SIG-M5 (cell line): ENCODE results near the gene WDR54.
"Not testable (repeated sequence)": the region's sequence is repeated elsewhere in the genome, so short reads cannot be mapped to it uniquely, and the experiment has no call there.

Source experiments
- DNase-seq: peaks from one replicate; lab custom pipeline; 2025; lab: John Stamatoyannopoulos, UW

The WDR54 gene

DNA sequence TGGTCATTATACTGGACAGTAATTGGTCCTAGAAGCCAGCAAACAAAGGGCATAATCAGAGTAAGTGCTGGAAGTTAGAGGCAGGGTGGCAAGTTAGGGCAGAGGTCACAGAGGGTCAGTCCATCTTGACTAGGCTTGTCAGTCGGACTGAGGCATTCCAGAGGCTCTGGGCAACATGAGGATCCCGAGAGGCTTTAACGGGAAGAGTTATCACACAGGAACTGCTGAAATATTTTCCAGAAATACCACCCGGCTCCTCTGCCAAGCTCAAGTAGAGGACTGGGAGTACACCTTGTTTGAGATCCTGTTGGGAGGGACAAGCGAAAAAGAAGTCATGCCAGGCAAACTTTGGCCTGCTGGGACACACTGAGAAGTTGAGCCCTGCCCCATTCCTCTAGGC lies 13.8 kb upstream of the WDR54 start:
- DNase-seq: no peak

DNA sequence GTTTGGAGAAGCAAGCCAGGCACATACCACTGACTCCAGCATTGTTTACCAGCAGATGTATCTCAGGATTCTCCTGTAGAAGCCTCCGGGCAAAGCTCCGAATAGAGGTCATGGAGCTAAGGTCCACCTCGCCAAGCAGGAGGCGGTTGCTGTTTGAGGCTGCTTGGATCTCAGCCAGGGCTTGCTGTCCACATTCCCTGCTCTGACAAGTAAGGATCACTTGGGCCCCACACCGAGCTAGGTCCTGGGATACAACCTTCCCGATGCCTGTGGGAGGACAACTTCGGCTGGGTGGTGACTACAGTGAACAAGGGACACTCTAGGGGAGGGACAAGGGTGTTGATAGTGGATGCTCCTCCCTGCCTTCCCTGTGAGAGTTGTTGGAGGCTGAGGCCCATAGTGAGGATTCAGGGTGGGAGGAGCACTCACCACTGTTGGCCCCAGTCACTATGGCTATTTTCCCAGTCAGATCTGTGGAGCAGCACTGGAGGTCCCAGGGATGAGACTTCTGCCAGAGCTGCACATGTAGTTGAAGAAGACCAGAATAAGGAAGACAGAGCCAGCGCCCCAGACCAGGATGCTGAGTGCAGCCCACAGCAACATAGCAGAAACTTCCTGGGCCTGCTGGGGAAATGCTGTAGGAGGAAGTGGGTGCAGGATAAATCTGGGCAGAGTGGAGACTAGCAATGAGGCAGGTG lies 8.4 kb upstream of the WDR54 start:
- no peak for DNase-seq

DNA sequence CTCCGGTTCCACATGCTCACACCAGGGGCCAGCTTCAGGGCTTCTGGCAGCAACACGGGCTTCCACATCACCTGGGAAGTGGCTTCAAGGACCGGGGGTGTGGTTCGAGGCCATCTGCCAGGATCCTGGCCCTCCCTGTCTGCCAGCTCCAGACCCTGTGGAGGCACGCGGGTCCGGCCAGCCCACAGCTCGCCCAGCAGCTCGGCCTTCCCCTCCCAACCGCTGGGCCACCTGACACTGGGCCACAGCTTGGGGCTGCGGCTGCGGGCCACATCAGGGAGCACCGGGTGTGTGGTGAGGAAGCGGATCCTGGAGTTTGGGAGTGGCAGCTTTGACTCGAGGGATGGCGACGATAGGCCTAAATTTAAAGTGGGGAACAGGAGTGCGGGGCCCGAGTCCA lies 7.1 kb upstream of the WDR54 start:
- no peak for DNase-seq

DNA sequence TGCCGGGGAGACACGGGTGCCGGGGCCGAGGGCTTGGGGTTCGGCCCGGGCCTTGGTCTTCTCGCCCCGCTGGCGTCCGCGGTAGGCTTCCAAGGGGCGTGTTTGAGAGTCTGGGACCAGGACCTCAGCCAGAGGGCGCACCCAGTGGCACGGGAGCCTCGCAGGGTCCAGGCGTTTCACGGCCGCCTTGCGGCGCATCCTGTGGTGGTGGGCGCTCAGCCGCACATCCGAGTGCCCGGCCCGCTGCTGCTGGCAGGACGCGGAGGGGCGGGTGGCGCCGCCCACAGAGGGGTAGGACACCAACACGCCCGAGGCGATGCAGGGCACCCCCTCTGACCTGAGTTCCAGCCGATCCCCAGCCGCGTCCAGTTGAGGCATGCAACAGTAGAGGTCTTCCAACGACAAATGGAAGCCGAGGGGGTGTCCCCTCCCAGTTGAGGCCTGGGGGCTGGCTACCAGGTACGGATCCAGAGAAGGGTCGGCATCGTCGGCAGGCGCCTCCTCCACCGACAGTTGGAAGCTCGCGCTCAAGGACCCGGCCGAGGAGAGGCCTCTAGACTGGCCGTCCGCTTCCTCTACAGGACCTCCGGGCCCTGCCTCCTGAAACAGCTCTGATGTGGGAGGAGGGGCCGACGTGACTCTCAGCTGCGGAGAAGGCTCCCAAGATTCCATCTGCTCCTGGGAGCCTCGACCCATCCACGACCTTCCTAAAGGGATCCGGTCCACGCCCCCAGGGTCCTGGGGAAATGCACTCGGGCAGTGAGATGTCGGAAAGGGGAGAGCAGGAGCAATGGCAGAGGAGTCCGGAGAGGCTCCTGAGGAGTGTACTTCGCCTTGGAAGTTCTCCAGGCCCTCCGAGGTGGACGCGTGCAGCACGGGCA lies 6.4 kb upstream of the WDR54 start:
- DNase-seq: no peak

DNA sequence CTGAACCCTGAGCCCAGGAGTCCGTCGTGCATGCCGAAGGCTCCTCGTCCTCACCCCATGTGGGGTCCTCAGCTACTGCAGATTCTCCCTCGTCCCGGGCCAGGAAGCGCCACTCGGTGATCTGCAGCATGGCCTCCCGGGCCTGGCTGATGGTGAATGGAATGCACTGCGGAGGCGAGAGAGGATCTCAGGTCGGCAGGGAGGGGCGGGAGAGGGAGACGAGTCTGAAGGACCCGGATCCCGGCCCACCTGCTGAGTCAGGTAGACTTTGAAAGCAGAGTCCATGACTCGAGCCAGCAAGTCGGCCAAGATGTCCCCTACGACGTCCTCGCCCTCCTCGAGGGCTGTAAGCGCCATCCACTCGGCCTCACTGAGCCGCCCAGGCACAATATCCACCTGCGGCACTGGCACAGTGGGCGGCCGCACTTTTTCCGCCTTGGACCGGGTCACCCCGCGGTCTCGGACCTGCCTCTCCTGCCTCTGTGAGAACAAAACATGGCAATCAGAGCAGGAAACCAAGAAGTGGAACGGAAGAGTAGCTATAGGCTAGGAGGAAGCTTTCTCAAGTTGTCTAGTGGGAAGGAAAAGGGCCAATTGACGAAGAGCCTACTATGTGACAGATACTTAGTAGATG lies 5.7 kb upstream of the WDR54 start:
- DNase-seq: no peak

DNA sequence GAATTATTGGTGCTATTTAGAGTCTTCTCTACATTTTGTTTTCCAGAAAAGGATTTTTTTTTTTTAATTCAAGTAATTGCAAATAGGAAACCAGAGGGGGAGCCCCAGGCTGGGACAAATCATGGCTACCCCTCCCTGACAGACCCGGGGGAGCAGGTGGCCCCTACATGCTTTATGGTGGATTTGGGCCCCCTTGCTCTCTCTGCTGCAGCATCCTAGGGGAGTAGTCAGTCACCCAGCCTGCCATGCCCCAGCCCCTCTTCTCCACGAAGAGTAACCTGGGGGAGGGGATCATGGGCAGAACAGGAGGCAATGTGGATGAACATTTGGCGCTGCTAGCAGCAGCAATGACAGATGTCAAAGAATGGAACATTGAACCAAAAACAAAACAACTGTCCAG lies 4.8 kb upstream of the WDR54 start:
- DNase-seq: no peak

DNA sequence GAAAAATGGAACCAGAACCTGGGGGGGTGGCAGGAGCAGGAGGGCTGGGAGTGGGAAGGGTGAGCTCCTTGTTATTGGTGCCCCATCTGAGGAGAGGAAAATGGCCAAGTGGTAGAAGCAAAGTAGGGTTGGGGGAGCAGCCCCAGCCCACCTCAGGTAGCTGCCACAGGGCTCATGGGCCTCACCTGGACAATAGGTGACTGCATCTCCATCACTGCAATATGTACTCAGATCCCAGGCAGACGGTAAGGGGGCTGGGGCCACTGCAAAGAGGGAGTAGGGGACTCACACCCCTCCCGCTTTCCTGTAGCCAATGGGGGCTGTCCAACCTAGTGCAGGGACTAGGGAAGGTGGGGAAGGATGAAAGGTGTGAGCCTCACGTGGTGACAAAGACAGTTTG lies 4.3 kb upstream of the WDR54 start:
- no peak for DNase-seq

DNA sequence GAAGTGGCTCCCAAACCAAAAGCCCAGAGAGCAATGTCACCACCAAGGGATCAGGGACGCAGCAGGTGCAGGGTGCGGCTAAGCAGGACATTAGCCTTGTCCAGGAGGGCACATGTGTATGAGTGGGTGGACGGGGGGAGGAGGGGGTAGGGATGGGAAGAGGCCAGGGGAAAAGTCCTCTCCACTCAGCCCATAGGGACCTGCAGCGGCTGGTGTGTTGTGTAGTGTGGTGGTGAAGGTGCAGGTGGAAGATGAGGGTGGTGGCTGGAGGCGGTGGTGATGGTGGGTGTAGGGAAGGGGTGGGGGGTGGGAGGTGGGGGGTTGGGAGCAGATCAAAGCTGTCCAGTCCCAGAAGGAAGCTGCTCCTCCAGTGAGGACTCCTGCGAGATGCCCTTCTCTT lies 3.8 kb upstream of the WDR54 start:
- no peak for DNase-seq

DNA sequence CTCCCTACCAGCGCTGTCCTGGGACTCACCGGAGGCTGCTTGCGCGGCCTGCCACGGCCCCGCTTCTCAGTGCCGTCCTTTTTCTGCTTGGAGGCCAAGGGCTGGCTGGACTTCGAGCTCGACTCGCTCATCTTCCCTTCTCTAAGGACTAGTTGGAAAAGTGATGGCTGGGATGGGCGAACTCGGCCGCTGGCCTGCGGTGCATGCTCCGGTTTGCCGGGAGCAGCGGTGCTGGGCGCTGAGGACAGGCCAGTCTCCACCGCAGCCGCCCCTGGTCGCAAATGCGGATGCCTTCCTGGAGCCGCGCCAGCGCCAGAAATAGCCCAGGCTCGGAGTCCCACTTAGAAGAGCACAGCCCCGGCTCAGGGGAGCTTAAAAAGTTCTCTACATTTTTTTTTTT lies 3.2 kb upstream of the WDR54 start:
- DNase-seq: no peak

DNA sequence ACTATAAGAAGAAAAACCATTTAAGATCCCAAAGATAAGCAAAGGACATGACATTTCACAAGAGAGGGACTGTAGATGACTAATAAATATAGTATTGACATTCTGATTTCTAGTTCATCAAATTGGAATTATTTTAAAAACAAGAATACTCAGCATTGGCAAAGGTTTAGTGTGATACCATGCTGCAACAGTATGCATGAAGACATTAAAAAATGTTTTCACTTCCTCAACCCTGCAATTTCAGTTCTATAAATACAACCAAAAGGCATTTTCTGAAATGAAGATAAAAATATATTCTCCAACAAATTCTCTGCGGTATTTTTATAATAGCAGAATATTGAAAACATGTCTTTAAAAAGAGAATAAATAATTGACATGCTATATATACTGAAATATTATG lies 2.2 kb upstream of the WDR54 start:
- DNase-seq: no peak

DNA sequence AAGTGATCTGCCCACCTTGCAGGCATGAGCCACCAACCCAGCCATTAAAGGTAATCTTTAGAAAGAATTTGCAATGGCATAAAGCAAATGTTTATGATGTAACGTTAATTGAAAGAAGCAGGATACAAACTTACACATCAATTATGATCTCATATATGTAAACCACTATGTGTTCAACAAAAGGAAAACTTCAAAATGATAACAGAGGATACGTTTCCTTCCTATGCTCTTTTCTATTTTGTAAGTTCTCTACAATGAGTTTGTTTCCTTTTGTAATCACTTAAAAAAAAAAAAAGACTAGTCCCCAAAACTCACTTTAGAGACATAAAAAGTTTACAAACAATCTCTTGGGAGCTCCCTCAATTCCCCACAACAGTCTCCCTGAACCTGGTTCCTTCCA lies 1.5 kb upstream of the WDR54 start:
- DNase-seq: no peak

DNA sequence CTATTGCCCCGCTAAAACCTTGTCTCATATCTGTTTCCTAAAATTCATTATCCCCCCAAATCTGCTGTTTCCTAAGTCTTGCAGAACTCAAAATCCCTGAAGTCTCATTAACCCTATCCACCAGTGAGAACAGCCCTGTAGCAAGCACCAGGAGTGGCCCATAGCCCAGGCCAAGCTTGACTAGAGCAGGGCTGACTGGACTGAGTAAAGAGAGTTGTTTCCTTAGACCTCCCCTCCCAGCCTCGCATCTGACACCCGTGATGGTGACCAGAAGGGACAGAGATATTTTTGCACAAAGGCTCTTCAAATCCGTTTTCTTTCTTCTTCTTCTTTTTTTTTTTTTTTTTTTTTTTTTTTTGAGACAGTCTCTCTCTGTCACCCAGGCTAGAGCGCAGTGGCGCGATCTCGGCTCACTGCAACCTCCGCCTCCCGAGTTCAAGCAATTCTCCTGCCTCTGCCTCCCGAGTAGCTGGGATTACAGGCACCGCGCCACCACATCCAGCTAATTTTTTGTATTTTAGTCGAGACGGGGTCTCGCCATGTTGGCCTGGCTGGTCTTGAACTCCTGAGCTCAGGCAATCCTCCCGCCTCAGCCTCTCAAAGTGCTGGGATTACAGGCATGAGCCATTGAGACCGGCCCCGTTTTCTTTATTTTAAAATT lies 957 bp upstream of the WDR54 start:
- DNase-seq: not testable (repeated sequence)

DNA sequence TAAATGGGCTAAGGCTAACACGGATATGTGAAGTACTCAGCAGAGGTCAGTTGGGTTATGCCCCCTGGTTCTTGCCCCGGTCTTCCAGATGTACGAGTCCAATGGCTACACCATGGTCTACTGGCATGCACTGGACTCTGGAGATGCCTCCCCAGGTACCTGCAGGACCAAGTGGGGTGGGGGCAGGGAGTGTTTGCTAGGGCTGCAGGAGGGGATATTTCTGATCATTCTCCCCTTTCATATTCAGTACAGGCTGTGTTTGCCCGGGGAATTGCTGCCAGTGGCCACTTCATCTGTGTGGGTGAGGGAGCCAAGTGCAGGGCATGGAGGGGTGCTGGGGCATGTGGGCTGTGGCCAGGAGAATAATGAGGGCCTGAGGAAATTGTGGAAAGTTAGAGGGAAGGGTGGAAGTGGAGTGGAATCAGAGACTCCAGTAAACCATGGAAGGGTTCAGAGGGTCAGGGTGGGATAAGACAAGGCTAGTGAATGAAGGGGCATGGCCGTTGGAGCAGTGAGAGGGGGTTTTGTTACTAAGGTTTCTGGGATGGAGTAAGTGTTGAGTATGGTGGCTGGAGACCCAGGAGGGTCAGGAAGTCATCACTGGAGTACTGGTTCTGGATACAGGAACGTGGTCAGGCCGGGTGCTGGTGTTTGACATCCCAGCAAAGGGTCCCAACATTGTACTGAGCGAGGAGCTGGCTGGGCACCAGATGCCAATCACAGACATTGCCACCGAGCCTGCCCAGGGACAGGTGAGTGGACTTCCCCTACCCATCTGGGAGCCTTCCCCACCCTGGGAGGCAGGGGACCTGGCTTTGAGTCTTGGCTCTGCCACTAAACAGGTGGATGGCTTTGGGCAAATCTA lies 1.9 kb downstream of the WDR54 start:
- no peak for DNase-seq

DNA sequence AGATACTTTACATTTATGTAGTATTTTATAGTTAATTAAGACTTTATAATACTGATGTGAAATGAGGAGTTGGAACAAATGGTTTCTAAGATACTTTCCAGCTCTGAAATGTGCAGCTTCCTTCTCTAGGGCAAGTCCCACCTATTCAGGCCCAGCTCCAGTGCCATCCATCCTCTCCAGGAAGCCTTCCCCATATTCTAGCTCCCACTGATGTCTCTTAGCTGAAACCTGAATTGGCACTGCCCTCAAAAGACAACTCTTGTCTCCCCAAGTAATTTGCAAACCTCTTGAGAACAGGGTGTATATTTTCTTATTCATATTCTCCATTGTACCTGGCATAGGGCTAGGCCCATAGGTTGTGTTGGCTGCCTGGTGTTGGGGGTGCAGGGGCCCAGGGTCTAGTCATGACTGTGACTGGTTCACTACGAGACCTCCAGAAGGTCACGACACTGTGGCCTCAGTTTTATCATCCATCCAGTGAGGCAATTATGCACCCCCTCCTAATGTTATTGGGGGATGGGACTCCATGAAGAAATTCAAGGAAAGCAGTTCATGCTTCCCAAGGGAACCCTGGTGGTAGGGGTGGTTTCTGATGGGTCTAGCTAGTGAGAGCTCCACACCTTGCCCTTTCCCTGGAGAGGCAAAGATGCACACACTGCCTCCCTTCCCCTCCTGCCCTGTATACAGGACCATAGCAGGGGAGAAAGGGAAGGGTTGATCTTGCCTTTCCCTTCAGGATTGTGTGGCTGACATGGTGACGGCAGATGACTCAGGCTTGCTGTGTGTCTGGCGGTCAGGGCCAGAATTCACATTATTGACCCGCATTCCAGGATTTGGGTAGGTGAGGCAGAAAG lies 2.8 kb downstream of the WDR54 start:
- DNase-seq: no peak

DNA sequence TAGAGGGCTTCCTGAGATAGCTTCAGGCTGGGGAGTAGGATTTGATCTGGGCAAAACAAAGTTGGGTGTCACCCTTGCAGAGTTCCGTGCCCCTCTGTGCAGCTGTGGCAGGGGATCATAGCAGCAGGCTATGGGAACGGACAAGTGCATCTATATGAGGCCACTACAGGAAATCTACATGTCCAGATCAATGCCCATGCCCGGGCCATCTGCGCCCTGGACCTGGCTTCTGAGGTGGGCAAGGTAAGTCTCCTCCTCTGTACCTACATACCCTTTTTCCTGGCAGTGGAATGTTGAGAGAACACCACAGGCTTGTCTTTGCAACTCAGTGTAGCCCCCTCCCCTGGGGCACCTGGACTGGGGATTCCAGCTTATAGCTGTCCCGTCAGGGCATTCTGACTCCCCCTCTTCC lies 3.5 kb downstream of the WDR54 start:
- no peak for DNase-seq

DNA sequence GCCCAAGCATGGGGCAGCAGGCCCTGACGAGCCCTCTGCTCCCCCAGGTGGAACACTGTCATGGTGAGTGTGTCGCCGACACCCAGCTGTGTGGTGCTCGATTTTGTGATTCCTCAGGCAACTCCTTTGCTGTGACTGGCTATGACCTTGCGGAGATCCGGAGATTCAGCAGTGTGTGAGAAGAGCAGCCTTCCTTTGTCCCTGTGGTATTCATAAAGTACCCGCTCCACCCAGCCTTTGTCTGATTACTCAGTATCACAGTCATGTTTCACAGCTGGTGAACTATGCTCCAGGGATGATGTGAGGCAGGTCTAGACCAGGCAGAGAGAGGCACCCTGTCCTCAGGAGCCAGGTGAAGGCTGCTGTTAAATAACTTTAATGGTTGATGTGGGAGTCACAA lies 4.0 kb downstream of the WDR54 start:
- no peak for DNase-seq

DNA sequence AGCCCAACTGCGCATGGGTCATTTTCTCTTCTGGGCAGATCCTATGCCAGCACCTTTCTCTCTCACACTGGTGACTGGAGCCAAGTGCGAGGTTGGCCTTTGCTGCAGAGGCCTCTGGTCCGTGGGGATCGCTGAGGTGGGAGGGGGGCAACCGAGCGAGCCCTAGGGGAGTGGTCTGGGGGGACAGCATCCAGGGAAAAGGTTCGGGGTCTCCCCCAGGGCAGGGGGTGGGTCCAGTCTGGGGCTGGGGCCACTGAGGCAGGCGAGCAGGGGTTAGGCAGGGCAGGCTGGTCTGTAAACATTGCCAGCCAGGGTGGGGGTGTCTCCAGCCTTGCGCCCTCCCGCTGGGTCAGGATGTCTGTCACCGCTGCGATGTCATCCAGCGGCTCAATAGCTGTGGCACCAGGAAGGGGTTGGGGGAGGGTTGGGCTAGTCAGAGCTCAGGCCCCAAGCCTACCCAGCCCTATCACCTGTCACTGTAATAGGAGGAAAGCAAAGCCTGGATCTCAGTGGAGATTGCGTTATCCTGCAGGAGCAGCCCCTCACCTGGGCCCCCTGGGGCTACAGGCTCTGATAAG lies 4.7 kb downstream of the WDR54 start:
- no peak for DNase-seq

DNA sequence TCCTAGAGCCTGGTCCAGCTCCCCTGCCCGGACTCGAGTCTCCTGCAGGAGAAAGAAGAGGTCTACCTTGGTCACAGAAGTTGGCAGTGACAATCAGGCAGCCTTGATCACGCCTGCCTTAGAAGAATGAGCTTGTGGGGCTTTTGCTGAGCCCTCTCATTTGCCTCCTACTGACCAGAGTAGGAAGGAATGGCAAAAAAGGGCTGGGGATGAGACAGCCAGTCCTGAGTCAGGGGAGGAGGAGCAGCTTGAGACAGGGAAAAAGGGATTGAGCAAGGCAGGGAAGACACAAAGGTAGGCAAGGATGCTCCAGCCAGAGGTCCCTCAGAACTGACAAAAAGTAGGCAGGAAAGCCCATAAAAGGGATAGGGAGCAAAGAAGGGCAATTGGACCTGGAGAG lies 6.0 kb downstream of the WDR54 start:
- DNase-seq: no peak

DNA sequence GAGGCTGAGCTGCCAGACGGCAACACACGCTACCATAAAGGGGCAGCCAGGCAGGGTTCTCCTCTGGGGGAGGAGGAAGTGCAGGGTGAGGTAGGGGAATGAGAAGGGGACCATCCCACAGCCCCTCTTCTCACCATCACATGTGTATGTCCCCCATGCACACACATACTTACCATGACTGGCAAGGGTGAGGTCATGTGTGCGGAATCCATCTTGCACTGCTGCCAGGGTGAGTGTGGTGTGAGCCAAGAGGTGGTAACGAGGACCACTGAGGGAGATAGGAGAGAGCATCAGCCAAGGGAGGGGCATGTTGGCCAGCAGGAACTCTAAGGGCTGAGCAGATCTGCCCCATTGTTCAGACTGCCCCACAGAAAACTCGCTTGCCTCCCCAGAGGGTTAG lies 7.1 kb downstream of the WDR54 start:
- no peak for DNase-seq
